H9 (cell line): ENCODE measurements around the gene TSPAN4. TPM values are rescaled to one million over a fixed set of nuclear protein-coding genes. Genes with fewer than 3 reads are reported as not detected.

Source experiments
- DNase-seq: peaks from one replicate; pipeline ENCODE4 v3.0.0-alpha.2; 2017
- H2AFZ ChIP-seq: one replicate; pipeline ENCODE4 v1.6.1; 2013; ENCODE audit warnings: mild to moderate bottlenecking, low read length, control low read depth, moderate library complexity
- H2AK5ac ChIP-seq: 2 replicates; pipeline ENCODE4 v1.6.1; 2013; ENCODE audit warnings: low read length, control low read depth, mixed read lengths; ENCODE audit not compliant: insufficient read length
- H2BK120ac ChIP-seq: one replicate; pipeline ENCODE4 v1.6.1; 2013; ENCODE audit warnings: low read depth, mild to moderate bottlenecking, low read length, control low read depth, inconsistent platforms; ENCODE audit not compliant: poor library complexity, severe bottlenecking
- H2BK12ac ChIP-seq: 2 replicates; pipeline ENCODE4 v1.6.1; 2013; ENCODE audit warnings: low read length, control low read depth, mixed read lengths, low read depth; ENCODE audit not compliant: insufficient read length
- H2BK15ac ChIP-seq: 2 replicates; pipeline ENCODE4 v1.6.1; 2013; ENCODE audit warnings: low read depth, low read length, control low read depth
- H2BK20ac ChIP-seq: one replicate; pipeline ENCODE4 v1.6.1; 2013; ENCODE audit warnings: low read depth, mild to moderate bottlenecking, low read length, control low read depth, inconsistent platforms; ENCODE audit not compliant: poor library complexity, severe bottlenecking
- H2BK5ac ChIP-seq: 2 replicates; pipeline ENCODE4 v1.6.1; 2013; ENCODE audit warnings: low read length, control low read depth, mixed read lengths; ENCODE audit not compliant: insufficient read length
- H3K14ac ChIP-seq: 2 replicates; pipeline ENCODE4 v1.6.1; 2013; ENCODE audit warnings: low read length, control low read depth; ENCODE audit not compliant: insufficient read depth
- H3K18ac ChIP-seq: 2 replicates; pipeline ENCODE4 v1.6.1; 2013; ENCODE audit warnings: low read depth, mild to moderate bottlenecking, mixed read lengths, low read length, control low read depth; ENCODE audit not compliant: insufficient read length
- H3K23ac ChIP-seq: 2 replicates; pipeline ENCODE4 v1.6.1; 2013; ENCODE audit warnings: low read length, control low read depth, mixed read lengths, low read depth; ENCODE audit not compliant: insufficient read length
- H3K23me2 ChIP-seq: 2 replicates; pipeline ENCODE4 v1.6.1; 2013; ENCODE audit warnings: low read depth, mild to moderate bottlenecking, mixed read lengths, low read length, control low read depth; ENCODE audit not compliant: insufficient read length, poor library complexity, severe bottlenecking
- H3K27ac ChIP-seq: 2 replicates; pipeline ENCODE4 v1.5.1; 2013; ENCODE audit warnings: low read length, control low read depth, mixed read lengths, low read depth; ENCODE audit not compliant: insufficient read length
- H3K27me3 ChIP-seq: 2 replicates; pipeline ENCODE4 v1.6.1; 2013; ENCODE audit warnings: low read length, control low read depth, inconsistent platforms; ENCODE audit not compliant: insufficient read depth
- H3K4ac ChIP-seq: 2 replicates; pipeline ENCODE4 v1.6.1; 2013; ENCODE audit warnings: low read depth, mild to moderate bottlenecking, control low read depth, inconsistent platforms, low read length, moderate library complexity
- H3K4me1 ChIP-seq: 2 replicates; pipeline ENCODE4 v1.6.1; 2013; ENCODE audit warnings: low read length, control low read depth, inconsistent platforms; ENCODE audit not compliant: insufficient read depth
- H3K4me2 ChIP-seq: 2 replicates; pipeline ENCODE4 v1.6.1; 2013; ENCODE audit warnings: low read length, control low read depth, mixed read lengths; ENCODE audit not compliant: insufficient read length, insufficient read depth
- H3K56ac ChIP-seq: 2 replicates; pipeline ENCODE4 v1.6.1; 2013; ENCODE audit warnings: low read depth, mild to moderate bottlenecking, mixed read lengths, low read length, control low read depth; ENCODE audit not compliant: insufficient read length
- H3K79me1 ChIP-seq: 2 replicates; pipeline ENCODE4 v1.6.1; 2013; ENCODE audit warnings: low read depth, mild to moderate bottlenecking, moderate library complexity, low read length, control low read depth, inconsistent platforms; ENCODE audit not compliant: insufficient read depth, poor library complexity, severe bottlenecking
- H3K79me2 ChIP-seq: 2 replicates; pipeline ENCODE4 v1.6.1; 2013; ENCODE audit warnings: low read length, control low read depth, inconsistent platforms; ENCODE audit not compliant: insufficient read depth
- H3K9ac ChIP-seq: 2 replicates; pipeline ENCODE4 v1.6.1; 2013; ENCODE audit warnings: low read length, control low read depth, mixed read lengths; ENCODE audit not compliant: insufficient read length; ENCODE audit errors: extremely low read depth
- H3K9me3 ChIP-seq: one replicate; pipeline ENCODE4 v1.6.1; 2013; ENCODE audit warnings: low read depth, low read length, inconsistent platforms; ENCODE audit not compliant: control insufficient read depth
- H3T11ph ChIP-seq: one replicate; pipeline ENCODE4 v1.6.1; 2013; ENCODE audit warnings: mild to moderate bottlenecking, low read length, control low read depth, inconsistent platforms
- H4K20me1 ChIP-seq: one replicate; pipeline ENCODE4 v1.6.1; 2013; ENCODE audit not compliant: control insufficient read depth, insufficient read length, insufficient read depth
- H4K5ac ChIP-seq: 2 replicates; pipeline ENCODE4 v1.6.1; 2013; ENCODE audit warnings: low read depth, mild to moderate bottlenecking, mixed read lengths, low read length, control low read depth; ENCODE audit not compliant: insufficient read length
- H4K8ac ChIP-seq: replicated peaks from 2 replicates; pipeline ENCODE4 v1.6.1; 2013; ENCODE audit warnings: low read length, control low read depth, mixed read lengths, low read depth; ENCODE audit not compliant: insufficient read length
- H4K91ac ChIP-seq: 2 replicates; pipeline ENCODE4 v1.6.1; 2013; ENCODE audit warnings: low read depth, mild to moderate bottlenecking, moderate library complexity, mixed read lengths, low read length, control low read depth; ENCODE audit not compliant: insufficient read length
- H3K27ac Mint-ChIP-seq, 3 experiments: 2 replicates in 2 of 3; 3 replicates in 1 of 3; pipeline ENCODE4 v1.8.0; 2020 to 2021; ENCODE audit warnings: mixed read lengths in 3 of 3, mild to moderate bottlenecking in 1 of 3, moderate library complexity in 1 of 3
- H3K27me3 Mint-ChIP-seq: 2 replicates; pipeline ENCODE4 v1.8.0; 2021; ENCODE audit warnings: low read depth, mild to moderate bottlenecking, moderate library complexity, mixed read lengths
- H3K36me3 Mint-ChIP-seq, 3 experiments: 2 replicates in 2 of 3; 3 replicates in 1 of 3; pipeline ENCODE4 v1.8.0; 2020 to 2021; ENCODE audit warnings: low read depth in 3 of 3, mixed read lengths in 3 of 3; ENCODE audit not compliant: insufficient read depth in 1 of 3
- H3K4me1 Mint-ChIP-seq, 2 experiments: 2 replicates each; pipeline ENCODE4 v1.8.0; 2020; ENCODE audit warnings: mixed read lengths in 2 of 2
- H3K4me3 Mint-ChIP-seq, 2 experiments: 2 replicates in 1 of 2; 3 replicates in 1 of 2; pipeline ENCODE4 v1.8.0; 2020 to 2021; ENCODE audit warnings: mild to moderate bottlenecking in 2 of 2, mixed read lengths in 2 of 2, moderate library complexity in 1 of 2
- H3K9me3 Mint-ChIP-seq, 2 experiments: 2 replicates in 1 of 2; 3 replicates in 1 of 2; pipeline ENCODE4 v1.8.0; 2020; ENCODE audit warnings: mild to moderate bottlenecking in 2 of 2, mixed read lengths in 2 of 2, moderate library complexity in 1 of 2
- WGBS: extraction: QIAGEN DNeasy Blood & Tissue Kit; methylation state at CpG from one replicate; pipeline ENCODE4 v1.1.7; 2013; ENCODE audit warnings: missing lambda C conversion rate, low lambda C conversion rate, mixed read lengths; ENCODE audit not compliant: insufficient read length; ENCODE audit errors: extremely low coverage; 5-methylcytosine and 5-hydroxymethylcytosine counted together
- total RNA-seq: library from RNA; stranded (reverse); gene quantifications from 2 replicates; pipeline ENCODE4 v1.2.1, GENCODE V29; 2021
- TF ChIP-seq, protein P1 (sequence below): fragments of 200-600 bp; sonication (generic); conservative IDR thresholded peaks from 3 replicates; pipeline ENCODE4 v1.8.0; 2021; ENCODE audit warnings: antibody characterized with exemption, mild to moderate bottlenecking

Gene TSPAN4
- total RNA-seq, 1 experiment from 2014 or later, result 64.6 TPM

GRCh38 chr11:808427-809286, 34.0 kb upstream of the TSPAN4 start:
- peak overlapping the region; percentile 5 for H3K14ac ChIP-seq
- no peak overlapping the region for H4K91ac ChIP-seq
- no peak overlapping the region for H2BK20ac ChIP-seq
- no peak overlapping the region for H3K27ac ChIP-seq
- H3K23me2 ChIP-seq, result peaks cover 19% of the 10 kb centered on the region
- Mint-ChIP-seq H3K4me3 (peak overlapping the region; percentile 91 to 98), H3K27ac (peak overlapping the region; percentile 94 to 96 (median 95)), H3K4me1 (peaks cover 17 to 37% of the 10 kb centered on the region in 2 experiments), H3K27me3 (no peaks in the 10 kb centered on the region), H3K9me3 (no peaks in the 10 kb centered on the region), H3K36me3 (peaks cover 29 to 35% (median 29%) of the 10 kb centered on the region in 3 experiments)
- H3K23ac ChIP-seq, result no peak overlapping the region
- H4K8ac ChIP-seq, result no peak overlapping the region
- no peak overlapping the region for H2AK5ac ChIP-seq
- no peak overlapping the region for H2AFZ ChIP-seq
- no peak overlapping the region for H3K4ac ChIP-seq
- TF ChIP-seq, protein P1, sequence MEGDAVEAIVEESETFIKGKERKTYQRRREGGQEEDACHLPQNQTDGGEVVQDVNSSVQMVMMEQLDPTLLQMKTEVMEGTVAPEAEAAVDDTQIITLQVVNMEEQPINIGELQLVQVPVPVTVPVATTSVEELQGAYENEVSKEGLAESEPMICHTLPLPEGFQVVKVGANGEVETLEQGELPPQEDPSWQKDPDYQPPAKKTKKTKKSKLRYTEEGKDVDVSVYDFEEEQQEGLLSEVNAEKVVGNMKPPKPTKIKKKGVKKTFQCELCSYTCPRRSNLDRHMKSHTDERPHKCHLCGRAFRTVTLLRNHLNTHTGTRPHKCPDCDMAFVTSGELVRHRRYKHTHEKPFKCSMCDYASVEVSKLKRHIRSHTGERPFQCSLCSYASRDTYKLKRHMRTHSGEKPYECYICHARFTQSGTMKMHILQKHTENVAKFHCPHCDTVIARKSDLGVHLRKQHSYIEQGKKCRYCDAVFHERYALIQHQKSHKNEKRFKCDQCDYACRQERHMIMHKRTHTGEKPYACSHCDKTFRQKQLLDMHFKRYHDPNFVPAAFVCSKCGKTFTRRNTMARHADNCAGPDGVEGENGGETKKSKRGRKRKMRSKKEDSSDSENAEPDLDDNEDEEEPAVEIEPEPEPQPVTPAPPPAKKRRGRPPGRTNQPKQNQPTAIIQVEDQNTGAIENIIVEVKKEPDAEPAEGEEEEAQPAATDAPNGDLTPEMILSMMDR, result no peak
- no peak overlapping the region for H3T11ph ChIP-seq
- H3K79me1 ChIP-seq, result peaks cover 9% of the 10 kb centered on the region
- no peaks in the 10 kb centered on the region for H3K4me1 ChIP-seq
- H3K9ac ChIP-seq, result peak overlapping the region; percentile 86
- no peak overlapping the region for H2BK120ac ChIP-seq
- no peaks in the 10 kb centered on the region for H3K9me3 ChIP-seq
- DNase-seq, result no peak
- peak overlapping the region; percentile 27 for H3K18ac ChIP-seq
- WGBS, result no CpG with 5 or more reads among the region's 36 CpGs
- peaks cover 10% of the 10 kb centered on the region; the same call in 1 of the 2 replicates for H3K79me2 ChIP-seq
- H3K27me3 ChIP-seq, result no peaks in the 10 kb centered on the region
- no peak overlapping the region for H4K5ac ChIP-seq
- no peak overlapping the region for H2BK12ac ChIP-seq
- H3K56ac ChIP-seq, result no peak overlapping the region
- no peak overlapping the region for H2BK15ac ChIP-seq
- H4K20me1 ChIP-seq, result no peaks in the 10 kb centered on the region
- H3K4me2 ChIP-seq, result peak overlapping the region; percentile 92
- H2BK5ac ChIP-seq, result no peak overlapping the region
